Stimulated activated CD8-positive, alpha-beta memory T cell treated with anti-CD3 and anti-CD28 coated beads, Interleukin-2, amount 100 ng/mL, for 48 hours (primary cell): ENCODE results near the gene MMAB.

Experiments used
- DNase-seq, 2 donors: peaks; one replicate each; pipeline ENCODE4 v3.0.0-alpha.2; 2020; ENCODE audit warnings: low read depth in 2 of 2

The MMAB gene

DNA sequence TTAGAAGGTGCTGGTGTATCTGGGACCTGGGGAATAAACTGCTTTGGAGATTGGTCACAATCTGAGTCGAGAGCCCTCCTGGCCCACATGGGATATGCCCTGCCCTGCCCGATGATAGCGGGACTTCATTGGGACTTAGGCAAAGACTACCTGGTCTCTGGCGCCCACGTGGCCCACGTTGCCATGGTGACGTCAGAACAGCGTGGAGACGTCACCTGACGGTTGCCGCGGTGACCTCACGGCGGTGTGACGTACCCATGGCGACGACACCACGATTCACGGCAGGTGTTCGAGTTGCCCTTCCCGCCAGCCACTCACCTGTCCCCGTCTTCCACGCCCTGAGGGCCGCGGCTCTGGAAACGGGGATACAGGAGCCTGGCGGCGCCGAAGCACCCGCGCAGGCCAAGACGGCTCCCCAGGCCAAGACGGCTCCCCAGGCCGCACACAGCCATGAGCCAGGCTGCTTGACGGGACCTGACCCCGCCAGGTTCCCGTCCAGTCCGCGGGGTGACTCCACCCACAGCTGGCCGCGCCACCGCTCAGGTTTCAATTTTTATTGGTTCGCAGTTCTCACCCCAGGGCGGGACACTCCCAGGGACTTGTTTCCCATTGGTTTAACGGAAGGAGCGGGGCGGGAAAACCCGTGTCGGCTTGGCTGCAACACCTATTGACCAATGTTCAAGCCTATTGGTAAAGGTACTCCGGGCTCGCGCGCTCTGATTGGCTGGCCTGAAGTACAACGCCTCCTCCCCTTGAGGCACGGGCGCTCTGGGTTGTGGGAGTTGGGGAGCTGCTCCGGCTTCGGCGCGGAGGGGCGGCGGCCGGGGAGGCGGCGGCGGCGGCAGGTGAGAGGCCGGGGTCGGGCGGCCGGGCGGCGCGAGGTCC, at the start of gene MMAB, which contains the start of gene MVK:
Gene MMAB, minus strand, starts transcription at position 476 of the 885 bp plus-strand sequence. Its CDS starts 24 bp downstream, at position 452.
Gene MVK, plus strand, starts transcription at position 766 of the 885 bp plus-strand sequence. CDS start 1,029 bp downstream, outside the sequence.
- peak; percentile 93 to 95 for DNase-seq

- DNase-seq = no peak
Observed at GRCh38 chr12:109621901-109622364, 48.6 kb upstream of the MMAB start.

GRCh38 chr12:109621211-109621694, 47.9 kb upstream of the MMAB start:
- DNase-seq = no peak

- no peak for DNase-seq
Observed at GRCh38 chr12:109619002-109619604, 45.8 kb upstream of the MMAB start.

GRCh38 chr12:109618082-109618481, 44.8 kb upstream of the MMAB start:
- no peak for DNase-seq

DNA sequence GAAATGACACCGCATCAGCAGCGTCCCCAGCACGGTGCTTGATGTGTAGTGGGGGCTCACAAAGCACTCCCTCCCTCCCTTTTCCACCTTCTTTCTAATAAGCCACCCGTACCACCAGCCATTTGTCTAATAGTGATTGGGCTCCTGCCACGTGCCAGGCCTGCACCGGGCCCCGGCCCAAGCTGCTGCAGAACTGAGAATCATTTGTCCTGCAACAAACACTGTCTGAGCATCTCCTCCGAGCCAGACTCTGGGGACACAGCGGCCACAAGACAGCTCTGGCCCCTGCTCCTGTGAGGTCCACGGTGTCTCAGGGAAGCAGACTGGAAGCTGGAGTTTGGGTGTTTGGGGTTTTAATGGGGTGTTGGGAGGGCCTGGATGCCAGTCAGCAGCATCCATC, 44.2 kb upstream of the MMAB start:
- no peak for DNase-seq

DNA sequence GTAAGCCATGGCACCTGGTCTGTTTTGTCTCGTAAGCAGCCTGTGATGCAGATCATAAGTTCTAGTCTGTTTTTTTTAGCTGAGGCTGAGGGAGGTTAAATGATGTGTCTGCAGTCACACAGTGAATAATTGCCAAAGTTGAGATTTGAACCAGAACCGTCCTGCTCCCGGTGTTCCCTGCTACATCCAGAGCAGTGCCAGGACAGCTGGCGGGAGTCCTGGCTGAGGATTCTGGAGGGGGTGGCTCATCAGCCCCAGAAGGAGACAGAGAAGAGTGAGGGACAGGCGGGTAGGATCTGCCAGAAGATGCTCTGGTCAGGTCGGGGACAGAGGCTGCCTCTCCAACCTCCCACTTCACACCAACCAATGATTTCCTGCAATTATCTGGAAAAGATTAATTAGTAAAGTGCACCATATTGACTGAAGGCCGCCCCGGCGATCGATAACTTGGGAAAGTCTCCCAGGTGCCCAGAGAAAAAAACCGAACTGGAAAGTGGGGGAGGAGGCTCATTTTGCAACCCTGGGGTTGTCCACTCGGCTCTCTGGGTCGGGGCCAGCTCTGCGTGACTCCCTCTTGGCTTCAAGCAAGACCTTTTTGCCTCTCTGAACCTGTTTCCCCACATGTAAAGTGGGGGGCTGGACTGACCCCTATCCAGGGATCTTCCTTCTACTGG, 42.4 kb upstream of the MMAB start:
- DNase-seq = no peak

GRCh38 chr12:109613649-109614455, 40.5 kb upstream of the MMAB start:
- no peak for DNase-seq

DNA sequence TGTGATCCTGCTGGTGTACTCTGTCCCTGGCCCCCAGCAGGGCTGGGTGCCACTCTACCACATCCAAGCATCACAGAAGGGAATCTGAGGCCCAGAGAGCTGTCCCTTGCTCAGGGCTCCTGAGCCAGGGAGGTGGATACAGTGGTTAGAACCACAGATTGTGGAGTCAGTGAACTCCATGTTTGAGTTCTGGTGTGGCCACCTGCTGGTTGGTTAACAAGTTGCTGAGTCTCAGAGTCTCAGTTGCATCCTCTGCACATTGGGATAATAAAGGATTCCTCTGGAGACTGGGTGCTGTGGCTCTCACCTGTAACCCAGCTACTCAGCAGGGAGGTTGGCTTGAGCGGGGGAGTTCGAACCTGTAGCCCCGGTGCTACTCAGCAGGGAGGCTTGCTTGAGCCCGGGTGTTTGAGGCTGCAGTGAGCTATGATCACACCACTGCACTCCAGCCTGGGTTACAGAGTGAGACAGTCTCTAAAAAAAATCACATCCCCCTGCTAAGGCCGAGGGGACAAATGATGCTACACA, 39.7 kb upstream of the MMAB start:
- DNase-seq = no peak

- DNase-seq = no peak
Observed at GRCh38 chr12:109612003-109612402, 38.7 kb upstream of the MMAB start.

- DNase-seq = no peak
Observed at GRCh38 chr12:109611223-109611622, 37.9 kb upstream of the MMAB start.

DNA sequence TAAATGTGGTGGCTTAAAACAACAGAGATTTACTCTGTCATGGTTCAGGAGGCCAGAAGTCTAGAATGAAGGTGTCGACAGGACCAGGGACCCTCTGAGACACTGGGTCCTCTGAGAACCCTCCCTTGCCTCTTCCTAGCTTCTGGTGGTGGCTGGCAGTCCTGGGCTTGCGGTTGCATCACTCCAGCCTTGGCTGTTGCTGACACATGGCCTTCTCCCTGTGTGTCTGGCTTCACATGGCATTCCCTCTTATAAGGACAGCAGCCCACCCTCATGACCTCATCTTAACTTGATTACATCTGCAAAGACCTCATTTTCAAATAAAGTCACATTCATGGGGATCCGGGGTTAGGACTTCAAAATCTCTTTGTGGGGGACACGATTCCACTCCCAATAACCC, 37.2 kb upstream of the MMAB start:
- DNase-seq = no peak

DNA sequence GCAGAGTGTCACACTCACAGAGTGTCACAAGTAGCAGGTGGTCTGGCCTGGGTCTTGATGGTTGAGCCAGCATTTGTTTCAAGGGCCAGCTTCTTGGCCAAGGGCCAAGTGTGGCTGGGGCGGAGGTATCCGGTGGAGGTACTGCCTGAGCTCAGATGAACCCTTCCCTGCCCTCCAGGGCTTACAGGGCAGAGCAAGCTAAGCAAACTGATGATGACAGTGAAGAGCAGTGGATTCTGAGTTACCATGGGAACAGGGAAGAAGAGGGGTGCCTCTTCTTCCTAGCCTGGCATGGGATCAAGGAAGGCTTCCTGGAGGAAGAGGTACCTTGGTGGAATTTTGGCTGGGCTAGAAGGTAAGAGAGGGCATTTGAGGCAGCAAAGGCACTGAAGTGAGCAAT, 36.0 kb upstream of the MMAB start:
- DNase-seq = no peak

- DNase-seq = no peak
Observed at GRCh38 chr12:109608793-109609192, 35.5 kb upstream of the MMAB start.

- no peak for DNase-seq
Observed at GRCh38 chr12:109608270-109608669, 35.0 kb upstream of the MMAB start.

- no peak for DNase-seq
Observed at GRCh38 chr12:109607618-109608017, 34.3 kb upstream of the MMAB start.

GRCh38 chr12:109606320-109607028, 33.2 kb upstream of the MMAB start:
- no peak for DNase-seq

- no peak for DNase-seq
Observed at GRCh38 chr12:109605599-109606228, 32.4 kb upstream of the MMAB start.

DNA sequence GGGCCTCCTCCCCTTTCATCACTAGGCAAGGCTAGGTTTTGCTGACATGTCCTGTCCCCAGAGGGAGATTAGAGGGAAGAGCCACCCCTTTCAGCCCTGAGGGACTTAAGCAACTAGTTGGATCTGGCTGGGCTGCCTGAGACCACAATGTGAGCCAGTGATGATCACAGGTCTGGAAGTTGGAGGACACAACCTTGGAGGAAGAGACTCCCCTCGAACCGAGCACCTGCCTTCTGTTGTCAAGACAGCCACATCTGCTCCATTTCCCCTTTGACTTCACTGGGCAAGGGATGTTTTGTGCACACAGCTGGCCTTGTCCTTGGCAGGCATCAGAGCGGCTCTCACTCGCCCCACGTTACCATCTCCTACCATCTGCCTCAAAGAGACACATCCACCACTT, 31.7 kb upstream of the MMAB start:
- no peak for DNase-seq

GRCh38 chr12:109604132-109604585, 30.9 kb upstream of the MMAB start:
- DNase-seq = no peak
